Effector memory CD4-positive, alpha-beta T cell (primary cell): Measurements from ENCODE around the gene CHURC1.

Experiments used
- DNase-seq, 3 donors: peaks; one replicate each; pipeline ENCODE4 v3.0.0-alpha.2; 2020
- H3K27ac ChIP-seq: 2 replicates; pipeline ENCODE4 v1.7.0; 2013; ENCODE audit warnings: mild to moderate bottlenecking, low read length, moderate library complexity; ENCODE audit not compliant: insufficient read depth, poor library complexity, severe bottlenecking
- H3K27me3 ChIP-seq: replicated peaks from 2 replicates; pipeline ENCODE4 v1.7.0; 2013; ENCODE audit warnings: mild to moderate bottlenecking, low read length; ENCODE audit not compliant: insufficient read depth, control insufficient read depth, poor library complexity, severe bottlenecking
- H3K36me3 ChIP-seq: 2 replicates; pipeline ENCODE4 v1.7.0; 2013; ENCODE audit warnings: mild to moderate bottlenecking, low read length, moderate library complexity; ENCODE audit not compliant: control insufficient read depth, insufficient read depth
- H3K4me1 ChIP-seq: 2 replicates; pipeline ENCODE4 v1.7.0; 2013; ENCODE audit warnings: low read length, mild to moderate bottlenecking; ENCODE audit not compliant: control insufficient read depth, insufficient read depth, poor library complexity, severe bottlenecking
- H3K4me3 ChIP-seq: 2 replicates; pipeline ENCODE4 v1.7.0; 2013; ENCODE audit warnings: low read length, low read depth, mild to moderate bottlenecking; ENCODE audit not compliant: insufficient read depth, poor library complexity, severe bottlenecking
- H3K9me3 ChIP-seq: 2 replicates; pipeline ENCODE4 v1.7.0; 2013; ENCODE audit warnings: mild to moderate bottlenecking, low read length, moderate library complexity; ENCODE audit not compliant: control insufficient read depth

Gene CHURC1

GRCh38 chr14:64937171-64937820 is 23.0 kb downstream of the CHURC1 start:
- H3K4me1 ChIP-seq, result no peaks in the 10 kb centered on the region
- no peak for DNase-seq
- H3K4me3 ChIP-seq, result no peak overlapping the region
- no peaks in the 10 kb centered on the region for H3K9me3 ChIP-seq
- no peak overlapping the region for H3K27ac ChIP-seq
- H3K36me3 ChIP-seq, result peaks cover 50% of the 10 kb centered on the region
- H3K27me3 ChIP-seq, result no peaks in the 10 kb centered on the region

- Histone ChIP-seq H3K4me3 (no peak overlapping the region), H3K27ac (no peak overlapping the region), H3K27me3 (no peaks in the 10 kb centered on the region), H3K4me1 (no peaks in the 10 kb centered on the region), H3K36me3 (peaks cover 45% of the 10 kb centered on the region), H3K9me3 (no peaks in the 10 kb centered on the region)
- DNase-seq, result no peak
Measured at GRCh38 chr14:64937821-64938193, 23.6 kb downstream of the CHURC1 start.

- Histone ChIP-seq H3K4me1 (no peaks in the 10 kb centered on the region), H3K27ac (no peak overlapping the region), H3K9me3 (no peaks in the 10 kb centered on the region), H3K4me3 (no peak overlapping the region), H3K27me3 (no peaks in the 10 kb centered on the region), H3K36me3 (peaks cover 34% of the 10 kb centered on the region)
- no peak for DNase-seq
Measured at GRCh38 chr14:64938972-64939816, 24.9 kb downstream of the CHURC1 start.

GRCh38 chr14:64939817-64940190 is 25.5 kb downstream of the CHURC1 start:
- no peaks in the 10 kb centered on the region for H3K27me3 ChIP-seq
- H3K9me3 ChIP-seq, result no peaks in the 10 kb centered on the region
- no peak overlapping the region for H3K4me3 ChIP-seq
- DNase-seq, result no peak
- H3K4me1 ChIP-seq, result no peaks in the 10 kb centered on the region
- peaks cover 28% of the 10 kb centered on the region for H3K36me3 ChIP-seq
- no peak overlapping the region for H3K27ac ChIP-seq

- DNase-seq, result no peak
- peaks cover 27% of the 10 kb centered on the region for H3K36me3 ChIP-seq
- H3K27ac ChIP-seq, result no peak overlapping the region
Measured at GRCh38 chr14:64940336-64940910, 26.2 kb downstream of the CHURC1 start.

GRCh38 chr14:64942531-64943111 is 28.4 kb downstream of the CHURC1 start, which contains the start of gene GPX2:
Gene GPX2, minus strand, starts transcription at chr14:64942745. Its CDS starts 19 bp downstream, at chr14:64942726.
- H3K4me3 ChIP-seq, result no peak within 1 kb of the TSS
- DNase-seq, result no peak
- no peaks in the 10 kb centered on the region for H3K4me1 ChIP-seq
- no peak within 1 kb of the TSS for H3K27ac ChIP-seq
- no peaks in the 10 kb centered on the region for H3K9me3 ChIP-seq
- H3K36me3 ChIP-seq, result peaks cover 28% of the 10 kb centered on the region
- no peaks in the 10 kb centered on the region for H3K27me3 ChIP-seq

More at GRCh38 chr14:64940336-64940910, 26.2 kb downstream of the CHURC1 start:
- H3K4me3 ChIP-seq, result no peak overlapping the region
- H3K27me3 ChIP-seq, result no peaks in the 10 kb centered on the region
- H3K4me1 ChIP-seq, result no peaks in the 10 kb centered on the region
- no peaks in the 10 kb centered on the region for H3K9me3 ChIP-seq

GRCh38 chr14:64943556-64943955 is 29.3 kb downstream of the CHURC1 start:
- no peaks in the 10 kb centered on the region for H3K4me1 ChIP-seq
- H3K4me3 ChIP-seq, result no peak overlapping the region
- no peaks in the 10 kb centered on the region for H3K9me3 ChIP-seq
- H3K36me3 ChIP-seq, result peaks cover 28% of the 10 kb centered on the region
- H3K27me3 ChIP-seq, result no peaks in the 10 kb centered on the region
- no peak for DNase-seq
- H3K27ac ChIP-seq, result no peak overlapping the region

GRCh38 chr14:64944041-64944440 is 29.8 kb downstream of the CHURC1 start:
- Histone ChIP-seq H3K4me3 (no peak overlapping the region), H3K9me3 (no peaks in the 10 kb centered on the region), H3K4me1 (no peaks in the 10 kb centered on the region), H3K27me3 (no peaks in the 10 kb centered on the region), H3K27ac (no peak overlapping the region), H3K36me3 (peaks cover 27% of the 10 kb centered on the region)
- DNase-seq, result no peak

- no peak for DNase-seq
- no peaks in the 10 kb centered on the region for H3K27me3 ChIP-seq
- no peaks in the 10 kb centered on the region for H3K4me1 ChIP-seq
- no peaks in the 10 kb centered on the region for H3K9me3 ChIP-seq
- H3K27ac ChIP-seq, result no peak overlapping the region
- H3K4me3 ChIP-seq, result no peak overlapping the region
- peaks cover 24% of the 10 kb centered on the region for H3K36me3 ChIP-seq
Measured at GRCh38 chr14:64944861-64945260, 30.6 kb downstream of the CHURC1 start.
